GM21447 (cell line): ENCODE measurements around the gene SERPINA5.
"Not testable (repeated sequence)": the region's sequence is repeated elsewhere in the genome, so short reads cannot be mapped to it uniquely, and the experiment has no call there.

Experiments
- ATAC-seq: cut with Tn5 transposase; IDR thresholded peaks from one replicate; pipeline ENCODE4 v1.9.1; 2021; ENCODE audit not compliant: unreplicated experiment

Gene SERPINA5

GRCh38 chr14:94598816-94599655 lies 17.8 kb downstream of the SERPINA5 start:
- ATAC-seq: no peak

DNA sequence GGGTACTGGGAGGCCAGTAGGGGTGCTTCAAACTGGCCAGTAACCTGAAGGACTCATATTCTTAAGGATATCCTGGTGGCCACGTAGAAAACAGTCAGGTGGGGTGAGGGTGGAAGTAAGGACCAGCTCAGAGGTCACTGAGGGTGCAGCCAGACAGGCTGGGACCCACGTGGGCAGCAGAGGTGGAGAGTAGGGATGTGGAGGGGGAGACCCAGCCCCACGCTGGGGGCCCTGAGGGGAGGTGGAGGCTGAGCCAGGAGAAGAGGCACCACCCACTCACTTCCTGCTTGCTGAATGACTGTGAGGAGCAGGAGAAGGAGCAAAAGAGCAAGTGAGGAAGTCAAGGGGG lies 18.4 kb downstream of the SERPINA5 start:
- ATAC-seq: no peak

DNA sequence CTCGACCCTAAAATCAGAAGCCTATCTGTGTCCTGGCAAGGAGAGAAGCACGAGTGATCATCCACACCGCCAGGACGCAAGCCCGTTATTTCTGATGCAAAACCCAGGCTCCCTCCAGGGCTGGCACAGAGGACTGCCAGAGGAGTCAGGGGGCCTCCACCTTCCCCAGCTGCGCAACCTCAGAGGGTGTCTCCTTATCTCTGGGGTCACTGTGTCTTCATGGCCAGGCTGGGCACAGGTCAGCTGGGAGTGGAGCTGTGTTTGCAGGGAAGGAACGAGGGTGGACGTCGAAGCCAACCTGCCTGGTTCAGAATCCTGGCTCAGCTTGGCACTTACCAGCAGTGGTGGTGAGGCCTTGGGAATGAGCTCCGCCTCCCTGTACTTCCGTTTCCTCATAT lies 18.9 kb downstream of the SERPINA5 start:
- no peak for ATAC-seq

DNA sequence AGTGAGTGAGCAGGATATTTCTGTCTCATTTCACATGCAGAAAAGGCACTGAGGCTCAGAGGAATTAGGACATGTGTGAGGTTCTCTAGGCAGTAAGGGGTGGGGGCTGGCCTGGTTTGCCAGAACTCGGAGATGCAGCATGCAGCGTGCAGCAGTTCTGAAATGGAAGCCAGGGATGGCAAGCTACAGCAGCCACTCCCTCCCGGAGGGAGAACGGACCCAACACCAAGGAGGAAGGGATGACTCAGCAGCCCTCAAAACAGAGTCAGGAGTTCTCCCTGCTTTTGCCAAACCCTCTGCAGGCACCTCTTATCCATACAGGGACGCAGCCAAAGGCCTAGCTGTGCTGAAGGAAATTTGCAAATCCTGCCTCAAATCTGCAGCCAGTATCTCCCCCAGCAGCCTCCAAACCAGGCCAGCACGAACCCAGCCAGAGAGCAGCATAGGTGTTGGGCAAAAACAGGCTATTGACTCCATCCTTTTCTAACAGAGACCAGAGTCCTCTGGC lies 20.7 kb downstream of the SERPINA5 start:
- ATAC-seq: no peak

DNA sequence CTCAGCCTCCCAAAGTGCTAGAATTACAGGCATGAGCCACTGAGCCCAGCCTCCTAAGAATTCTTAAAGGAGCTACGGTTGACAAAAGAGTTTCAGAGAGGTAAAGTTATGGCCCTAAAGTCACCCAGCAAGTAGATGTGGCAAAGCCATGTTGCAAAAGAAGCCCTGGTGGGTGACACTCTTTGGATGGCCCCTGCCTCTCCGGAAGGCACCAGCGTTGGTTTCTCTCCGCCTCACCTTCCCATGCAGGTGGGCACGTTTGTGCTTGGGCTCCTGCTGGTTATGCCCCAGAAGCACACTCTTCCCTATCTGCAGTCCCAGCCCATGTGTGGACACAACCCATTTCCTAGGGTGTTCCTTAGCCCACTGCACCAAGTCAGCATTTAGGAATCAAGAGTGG lies 21.5 kb downstream of the SERPINA5 start:
- ATAC-seq: no peak

- no peak for ATAC-seq
These were observed 24.1 kb downstream of the SERPINA5 start for GRCh38 chr14:94605361-94605760.

GRCh38 chr14:94608966-94609365 lies 27.7 kb downstream of the SERPINA5 start:
- not testable (repeated sequence) for ATAC-seq

DNA sequence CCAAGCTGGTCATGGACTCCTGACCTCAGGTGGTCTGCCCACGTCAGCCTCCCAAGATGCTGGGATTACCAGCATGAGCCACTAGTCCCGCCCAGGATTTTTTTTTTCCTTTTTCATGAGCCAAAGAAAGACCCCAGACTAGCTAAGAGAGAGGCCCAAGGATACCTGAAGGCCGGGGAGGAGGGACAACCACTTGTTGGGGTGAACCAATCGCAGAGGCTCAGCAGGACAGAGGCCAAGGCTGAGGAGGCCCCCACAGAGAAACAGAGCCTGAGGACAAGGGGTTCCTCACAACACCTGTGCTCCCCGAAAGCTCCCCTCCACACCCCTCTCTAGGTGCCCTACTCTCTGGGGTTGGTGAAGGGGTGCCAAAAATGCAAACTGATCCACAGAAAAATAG lies 30.0 kb downstream of the SERPINA5 start:
- ATAC-seq: no peak

GRCh38 chr14:94612174-94612573 lies 30.9 kb downstream of the SERPINA5 start, which contains the start of gene SERPINA3:
TSS of gene SERPINA3 (plus strand) at chr14:94612391. CDS start at chr14:94614442, 2,051 bp downstream.
- no peak for ATAC-seq

- ATAC-seq: no peak
These were observed 31.6 kb downstream of the SERPINA5 start for GRCh38 chr14:94612580-94613554.

- ATAC-seq: no peak
These were observed 32.8 kb downstream of the SERPINA5 start for GRCh38 chr14:94613720-94614644.

DNA sequence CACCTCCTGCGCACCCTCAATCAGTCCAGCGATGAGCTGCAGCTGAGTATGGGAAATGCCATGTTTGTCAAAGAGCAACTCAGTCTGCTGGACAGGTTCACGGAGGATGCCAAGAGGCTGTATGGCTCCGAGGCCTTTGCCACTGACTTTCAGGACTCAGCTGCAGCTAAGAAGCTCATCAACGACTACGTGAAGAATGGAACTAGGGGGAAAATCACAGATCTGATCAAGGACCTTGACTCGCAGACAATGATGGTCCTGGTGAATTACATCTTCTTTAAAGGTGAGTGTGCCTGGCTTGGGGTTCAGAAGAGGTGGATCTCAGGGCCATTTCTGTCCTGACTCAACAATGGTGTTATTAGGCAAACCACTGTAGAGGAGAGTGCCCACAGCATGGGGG lies 33.6 kb downstream of the SERPINA5 start:
- ATAC-seq: no peak

GRCh38 chr14:94615254-94615653 lies 34.0 kb downstream of the SERPINA5 start:
- no peak for ATAC-seq

DNA sequence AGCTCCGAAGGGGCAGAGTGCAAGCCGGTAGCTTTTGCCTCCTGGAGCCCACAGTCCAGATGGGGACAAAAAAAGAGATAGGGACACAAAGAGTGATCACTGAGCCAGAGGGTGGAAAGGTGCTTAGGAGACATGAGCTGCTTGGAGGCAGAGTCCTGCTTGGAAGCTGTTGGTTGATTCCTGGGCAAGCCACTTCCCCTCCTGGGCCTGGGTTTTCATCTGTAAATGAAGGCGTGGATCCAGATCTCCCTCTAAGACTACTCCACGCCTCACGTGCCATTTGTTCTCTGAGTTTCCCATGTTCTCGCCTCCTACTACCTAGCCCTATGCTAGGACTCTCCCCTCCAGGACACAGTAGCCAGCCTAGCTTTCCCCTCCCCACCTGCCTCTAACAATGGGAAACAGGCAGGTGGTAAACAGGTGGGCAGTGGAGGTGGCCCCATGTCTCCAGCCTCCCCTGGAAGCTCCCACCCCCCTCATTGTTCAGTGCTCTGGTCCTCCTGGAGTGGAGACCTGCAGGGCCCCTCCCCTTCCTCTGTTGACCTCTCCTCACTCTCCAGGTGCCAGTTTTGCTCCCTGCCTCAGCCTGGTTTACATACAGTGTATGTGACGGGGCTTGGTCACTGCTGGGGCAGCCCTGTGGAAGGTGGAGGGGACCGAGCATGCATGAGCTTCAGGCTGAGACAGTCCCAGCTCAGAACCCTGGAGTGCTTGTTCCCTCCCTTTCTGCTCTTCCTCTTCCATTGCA lies 34.8 kb downstream of the SERPINA5 start:
- no peak for ATAC-seq

- ATAC-seq: no peak
These were observed 36.2 kb downstream of the SERPINA5 start for GRCh38 chr14:94617366-94617941.

DNA sequence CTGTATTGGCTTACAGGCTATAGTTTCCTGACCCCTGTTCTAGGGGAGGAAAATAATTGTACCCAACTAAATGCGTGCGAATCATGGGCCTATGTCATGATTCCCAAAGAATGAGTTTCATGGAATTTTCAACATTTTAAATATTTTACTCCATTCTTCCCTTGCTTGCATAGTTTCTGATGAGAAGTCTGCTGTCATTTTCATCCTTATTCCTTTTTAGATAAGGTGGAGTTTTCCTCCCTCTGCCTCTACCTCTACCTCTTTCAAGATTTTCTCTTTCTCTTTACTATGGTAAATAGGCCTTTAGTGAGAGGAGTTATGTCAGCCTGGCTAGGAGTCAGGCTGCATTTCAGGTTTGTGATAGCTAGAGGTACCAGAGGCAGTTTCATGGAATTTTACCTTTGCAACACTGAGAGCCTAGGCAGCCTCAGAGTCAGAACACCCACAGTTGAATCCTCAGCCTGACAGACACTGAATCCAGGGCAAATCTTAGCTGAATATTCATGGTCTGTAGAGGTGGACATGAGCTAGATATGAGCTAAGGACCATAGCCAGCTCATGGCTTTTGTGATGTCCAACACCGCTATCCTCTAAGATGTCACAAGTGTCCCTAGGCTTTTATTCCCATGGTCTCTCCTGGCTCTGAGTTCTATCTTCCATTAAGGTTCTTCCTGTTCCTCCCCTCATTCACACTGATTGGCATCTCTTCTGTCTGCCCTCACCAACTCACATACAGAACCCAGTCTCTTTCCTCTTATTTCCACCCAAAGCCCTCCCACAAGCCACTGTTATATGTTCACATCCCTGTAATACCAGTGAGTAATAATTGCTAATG lies 37.0 kb downstream of the SERPINA5 start:
- ATAC-seq: no peak

DNA sequence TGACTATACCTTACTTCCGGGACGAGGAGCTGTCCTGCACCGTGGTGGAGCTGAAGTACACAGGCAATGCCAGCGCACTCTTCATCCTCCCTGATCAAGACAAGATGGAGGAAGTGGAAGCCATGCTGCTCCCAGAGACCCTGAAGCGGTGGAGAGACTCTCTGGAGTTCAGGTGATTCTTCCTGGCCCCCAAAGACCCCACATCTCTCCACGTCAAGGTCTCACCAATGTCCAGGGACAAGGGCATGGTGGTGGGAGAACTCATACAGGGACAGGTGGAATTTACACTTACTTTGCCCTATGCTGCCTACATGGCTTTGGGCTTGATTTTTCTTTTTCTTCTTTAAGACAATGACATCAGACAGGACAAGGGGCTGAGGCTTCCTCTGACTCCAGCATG lies 38.1 kb downstream of the SERPINA5 start:
- no peak for ATAC-seq

- ATAC-seq: no peak
These were observed 39.4 kb downstream of the SERPINA5 start for GRCh38 chr14:94620597-94620996.
